Cardiac muscle cell (in vitro differentiated cells and primary cell): ENCODE results near the gene SLC7A14. TPM values are rescaled to one million over a fixed set of nuclear protein-coding genes. Genes with fewer than 3 reads are reported as not detected.
A peak's percentile ranks its signal among the peaks of the same experiment; 100 is the strongest.

Experiments
- DNase-seq, 2 donors: peaks; one replicate each; pipeline versions ENCODE4 v3.0.0 to v3.0.0-alpha.2; 2010 to 2017; ENCODE audit warnings: low read depth in 1 of 2, low spot score in 1 of 2
- H3K27ac ChIP-seq: fragments of 200-600 bp; sonication (generic); 2 replicates; pipeline ENCODE4 v1.5.1; 2016
- H3K27me3 ChIP-seq: fragments of 200-600 bp; sonication (generic); 2 replicates; pipeline ENCODE4 v1.6.0; 2016; ENCODE audit warnings: control low read depth
- H3K36me3 ChIP-seq: fragments of 200-600 bp; sonication (generic); 2 replicates; pipeline ENCODE4 v1.5.1; 2016; ENCODE audit warnings: control low read depth
- H3K4me1 ChIP-seq: fragments of 200-600 bp; sonication (generic); 2 replicates; pipeline ENCODE4 v1.8.1; 2017; ENCODE audit warnings: low read depth, mild to moderate bottlenecking, mixed run types
- H3K4me3 ChIP-seq: fragments of 200-600 bp; sonication (generic); 2 replicates; pipeline ENCODE4 v1.5.1; 2016; ENCODE audit warnings: mild to moderate bottlenecking
- H3K9me3 ChIP-seq: fragments of 200-600 bp; sonication (generic); 2 replicates; pipeline ENCODE4 v1.5.1; 2017; ENCODE audit warnings: low read depth, mild to moderate bottlenecking, control low read depth
- CTCF ChIP-seq: IDR thresholded peaks from 2 replicates; pipeline ENCODE4 v1.5.1; 2012; ENCODE audit warnings: low read depth, mild to moderate bottlenecking, low read length
- polyA plus RNA-seq: library from polyadenylated mRNA; unstranded; fragments of >200 nt; fragmentation: Nextera tagmentation; extraction: Ambion mirVana; gene quantifications from 2 replicates; pipeline ENCODE4 v1.2.1, GENCODE V29; 2016
- total RNA-seq: library from RNA; depleted of rRNA; stranded (reverse); fragments of >200 nt; gene quantifications from 2 replicates; pipeline ENCODE4 v1.2.3, GENCODE V29; 2016

Gene SLC7A14
- total and polyA plus RNA-seq, 2 experiments from 2014 or later, result not detected

GRCh38 chr3:170499562-170500156 is 86.2 kb downstream of the SLC7A14 start:
- H3K36me3 ChIP-seq, result no peaks in the 10 kb centered on the region
- peak; percentile 32 to 84 for DNase-seq
- H3K4me3 ChIP-seq, result no peak overlapping the region
- H3K27me3 ChIP-seq, result no peaks in the 10 kb centered on the region
- no peaks in the 10 kb centered on the region for H3K4me1 ChIP-seq
- no peak overlapping the region for H3K27ac ChIP-seq
- TF ChIP-seq CTCF, result peak; percentile 87
- H3K9me3 ChIP-seq, result no peaks in the 10 kb centered on the region

GRCh38 chr3:170497207-170498095 is 88.4 kb downstream of the SLC7A14 start:
- Histone ChIP-seq H3K9me3 (no peaks in the 10 kb centered on the region), H3K27me3 (no peaks in the 10 kb centered on the region), H3K4me1 (no peaks in the 10 kb centered on the region), H3K36me3 (no peaks in the 10 kb centered on the region), H3K4me3 (no peak overlapping the region), H3K27ac (no peak overlapping the region)
- peak in 1 of 2 donors; percentile 74 for DNase-seq
- TF ChIP-seq CTCF, result no peak

GRCh38 chr3:170496868-170497140 is 89.1 kb downstream of the SLC7A14 start:
- H3K9me3 ChIP-seq, result no peaks in the 10 kb centered on the region
- H3K4me1 ChIP-seq, result no peaks in the 10 kb centered on the region
- no peak overlapping the region for H3K4me3 ChIP-seq
- TF ChIP-seq CTCF, result no peak
- H3K36me3 ChIP-seq, result no peaks in the 10 kb centered on the region
- no peak overlapping the region for H3K27ac ChIP-seq
- H3K27me3 ChIP-seq, result no peaks in the 10 kb centered on the region
- DNase-seq, result no peak

GRCh38 chr3:170496026-170496867 is 89.6 kb downstream of the SLC7A14 start:
- peak; percentile 14 for TF ChIP-seq CTCF
- Histone ChIP-seq H3K36me3 (no peaks in the 10 kb centered on the region), H3K4me3 (no peak overlapping the region), H3K9me3 (no peaks in the 10 kb centered on the region), H3K4me1 (no peaks in the 10 kb centered on the region), H3K27ac (no peak overlapping the region), H3K27me3 (no peaks in the 10 kb centered on the region)
- DNase-seq, result no peak

- Histone ChIP-seq H3K27ac (no peak overlapping the region), H3K4me1 (no peaks in the 10 kb centered on the region), H3K4me3 (no peak overlapping the region), H3K9me3 (no peaks in the 10 kb centered on the region), H3K36me3 (no peaks in the 10 kb centered on the region), H3K27me3 (no peaks in the 10 kb centered on the region)
- DNase-seq, result no peak
- TF ChIP-seq CTCF, result no peak
Observed at GRCh38 chr3:170494766-170495165, 91.1 kb downstream of the SLC7A14 start.
